ENCODE data around the gene NEO1. TPM values are rescaled to one million over a fixed set of nuclear protein-coding genes. Genes with fewer than 3 reads are reported as not detected.

NEO1 gene
- total RNA-seq, 4 donors from 2014 or later = 15.5 to 73.4 (median 24.0) TPM

DNA sequence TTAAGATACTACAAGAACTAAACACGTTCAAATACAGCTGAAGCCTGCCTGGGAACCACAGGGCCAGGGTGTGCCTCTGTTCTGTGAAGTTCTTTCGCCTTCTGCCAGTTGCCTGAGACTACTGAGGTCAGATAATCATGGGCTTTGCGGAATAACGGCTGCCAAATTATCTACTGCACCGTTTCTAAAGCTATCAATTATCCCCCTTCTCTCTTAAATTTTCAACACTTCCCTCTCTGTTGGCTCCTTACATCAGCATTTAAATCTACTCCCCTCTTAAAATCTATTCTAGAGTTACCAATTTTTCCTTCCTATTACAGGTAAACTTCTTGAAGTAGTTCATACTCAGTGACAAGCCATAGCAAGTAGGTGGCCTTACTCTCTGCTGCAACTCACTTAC, 6.2 kb upstream of the NEO1 start:
- TF ChIP-seq, protein P1, sequence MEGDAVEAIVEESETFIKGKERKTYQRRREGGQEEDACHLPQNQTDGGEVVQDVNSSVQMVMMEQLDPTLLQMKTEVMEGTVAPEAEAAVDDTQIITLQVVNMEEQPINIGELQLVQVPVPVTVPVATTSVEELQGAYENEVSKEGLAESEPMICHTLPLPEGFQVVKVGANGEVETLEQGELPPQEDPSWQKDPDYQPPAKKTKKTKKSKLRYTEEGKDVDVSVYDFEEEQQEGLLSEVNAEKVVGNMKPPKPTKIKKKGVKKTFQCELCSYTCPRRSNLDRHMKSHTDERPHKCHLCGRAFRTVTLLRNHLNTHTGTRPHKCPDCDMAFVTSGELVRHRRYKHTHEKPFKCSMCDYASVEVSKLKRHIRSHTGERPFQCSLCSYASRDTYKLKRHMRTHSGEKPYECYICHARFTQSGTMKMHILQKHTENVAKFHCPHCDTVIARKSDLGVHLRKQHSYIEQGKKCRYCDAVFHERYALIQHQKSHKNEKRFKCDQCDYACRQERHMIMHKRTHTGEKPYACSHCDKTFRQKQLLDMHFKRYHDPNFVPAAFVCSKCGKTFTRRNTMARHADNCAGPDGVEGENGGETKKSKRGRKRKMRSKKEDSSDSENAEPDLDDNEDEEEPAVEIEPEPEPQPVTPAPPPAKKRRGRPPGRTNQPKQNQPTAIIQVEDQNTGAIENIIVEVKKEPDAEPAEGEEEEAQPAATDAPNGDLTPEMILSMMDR (IDR thresholded peaks at IDR 0.05) = no peak
- no peak for ATAC-seq (ENCODE audit: low FRiP score)
- DNase-seq (ENCODE audit: low spot score) = no peak

DNA sequence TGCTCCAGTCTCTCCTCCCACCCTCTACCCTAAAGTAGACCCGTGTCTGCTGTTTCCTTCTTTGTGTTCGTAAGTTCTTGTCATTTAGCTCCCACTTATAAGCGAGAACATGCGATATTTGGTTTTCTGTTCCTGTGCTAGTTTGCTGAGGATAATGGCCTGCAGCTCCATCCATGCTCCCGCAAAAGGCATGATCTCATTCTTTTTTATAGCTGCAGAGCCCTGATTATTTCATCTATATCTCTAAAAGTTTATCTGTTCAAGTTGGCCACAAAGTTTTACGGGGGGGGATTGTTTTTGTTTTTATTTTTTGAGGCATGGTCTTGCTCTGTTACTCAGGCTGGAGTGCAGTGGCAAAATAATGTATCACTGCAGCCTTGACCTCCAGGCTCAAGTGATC, 4.4 kb upstream of the NEO1 start:
- DNase-seq (ENCODE audit: low spot score) (no peak), ATAC-seq (ENCODE audit: low FRiP score) (no peak)
- TF ChIP-seq, protein P1 (IDR thresholded peaks at IDR 0.05) = no peak

DNA sequence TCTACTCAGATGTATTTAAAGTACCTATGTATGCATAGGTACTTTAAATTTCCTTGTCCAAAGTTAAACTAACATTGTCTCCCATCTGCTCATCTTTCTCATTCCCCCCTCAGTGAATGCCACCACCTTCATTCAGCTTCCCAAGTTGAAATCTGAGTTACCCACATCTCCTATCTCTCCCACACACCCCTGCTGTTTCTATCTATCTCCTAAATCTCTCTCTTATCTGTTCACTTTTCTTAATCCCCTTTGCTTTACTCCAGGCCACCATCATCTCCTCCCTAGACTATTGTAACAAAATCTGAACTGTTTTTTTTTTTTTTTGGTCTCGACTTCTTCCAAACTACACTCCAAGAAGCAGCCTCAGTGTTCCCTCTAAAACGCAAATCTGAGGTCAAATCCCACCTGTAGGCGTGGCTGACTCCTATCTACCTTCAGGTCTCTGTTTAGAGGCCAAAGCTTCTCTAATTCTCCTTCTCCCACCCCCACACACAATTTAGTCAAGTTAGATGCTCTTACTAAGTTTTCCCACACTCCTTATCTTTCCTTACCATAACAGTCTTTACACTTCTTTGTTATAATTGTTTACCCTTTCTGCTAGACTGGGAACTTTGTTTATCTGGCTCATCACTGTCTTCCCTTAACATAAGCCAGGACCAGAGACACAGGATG, 3.5 kb upstream of the NEO1 start:
- TF ChIP-seq, protein P1 (IDR thresholded peaks at IDR 0.05) = no peak
- ATAC-seq (ENCODE audit: low FRiP score) = no peak
- no peak for DNase-seq (ENCODE audit: low spot score)

DNA sequence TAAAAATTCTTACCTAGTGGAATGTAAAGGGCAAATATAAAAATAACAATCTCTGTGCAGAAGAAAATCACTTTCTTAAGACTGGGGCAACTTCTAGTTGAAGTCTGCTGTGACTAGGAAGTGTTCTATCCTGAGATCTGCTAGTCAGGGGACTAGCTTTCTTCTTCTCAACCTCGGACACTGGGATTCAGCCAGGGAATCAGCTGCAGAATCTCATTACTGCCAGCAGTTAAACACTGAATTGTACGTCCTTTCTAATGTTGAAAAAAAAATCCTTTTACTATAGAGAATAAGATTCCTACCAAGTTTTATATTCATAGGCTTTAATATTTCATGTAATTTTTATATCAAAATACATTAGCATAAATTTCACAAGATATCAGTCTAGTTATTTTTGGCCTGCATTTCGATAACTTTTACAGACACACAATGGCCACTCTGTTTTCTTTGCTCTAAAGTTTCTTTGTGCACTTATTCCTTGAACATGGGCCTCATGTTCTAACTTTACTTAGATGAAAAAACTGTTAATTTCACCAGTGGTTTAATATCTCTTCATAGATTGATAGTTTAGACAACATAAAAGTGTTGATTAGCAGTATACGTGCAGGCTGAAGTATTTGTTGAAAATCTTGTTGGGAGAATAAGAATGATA, 2.6 kb upstream of the NEO1 start:
- TF ChIP-seq, protein P1 (IDR thresholded peaks at IDR 0.05) = no peak
- DNase-seq (ENCODE audit: low spot score) = no peak
- ATAC-seq (ENCODE audit: low FRiP score) = no peak

DNA sequence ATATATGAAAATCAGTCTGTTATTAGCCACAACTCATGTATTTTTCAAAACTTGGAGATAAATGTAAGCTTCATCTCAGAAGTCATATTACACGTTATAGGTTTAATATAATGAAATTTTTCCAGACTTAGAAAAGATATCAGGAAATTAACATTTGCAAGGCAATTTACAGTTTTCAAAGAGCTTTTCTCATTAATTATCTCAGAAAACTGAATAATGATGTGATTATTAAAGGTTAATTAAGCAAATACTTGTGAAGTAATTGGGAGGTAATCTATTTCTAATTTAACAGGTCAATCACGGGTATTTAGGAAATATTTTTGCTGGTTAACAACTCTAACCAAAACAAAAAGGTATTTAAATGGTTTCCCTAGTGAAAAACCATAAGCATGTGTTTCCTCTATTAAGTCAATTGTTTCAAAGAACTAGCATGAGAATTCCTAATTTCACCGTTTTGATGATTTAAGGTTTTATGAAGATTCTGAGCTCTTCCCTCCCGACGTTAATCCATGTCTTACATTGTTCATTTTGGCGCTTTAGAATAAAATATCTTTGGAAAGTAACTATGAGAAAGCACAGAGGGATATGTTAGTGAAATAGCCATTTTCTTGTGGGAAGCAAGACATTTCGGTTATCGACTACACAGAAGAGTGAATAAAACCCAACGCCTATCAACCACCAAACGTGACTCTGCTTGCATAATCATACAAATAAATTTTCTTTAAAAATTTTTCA, 1.5 kb upstream of the NEO1 start:
- TF ChIP-seq, protein P1 (IDR thresholded peaks at IDR 0.05) = no peak
- DNase-seq (ENCODE audit: low spot score) (no peak), ATAC-seq (ENCODE audit: low FRiP score) (no peak)

DNA sequence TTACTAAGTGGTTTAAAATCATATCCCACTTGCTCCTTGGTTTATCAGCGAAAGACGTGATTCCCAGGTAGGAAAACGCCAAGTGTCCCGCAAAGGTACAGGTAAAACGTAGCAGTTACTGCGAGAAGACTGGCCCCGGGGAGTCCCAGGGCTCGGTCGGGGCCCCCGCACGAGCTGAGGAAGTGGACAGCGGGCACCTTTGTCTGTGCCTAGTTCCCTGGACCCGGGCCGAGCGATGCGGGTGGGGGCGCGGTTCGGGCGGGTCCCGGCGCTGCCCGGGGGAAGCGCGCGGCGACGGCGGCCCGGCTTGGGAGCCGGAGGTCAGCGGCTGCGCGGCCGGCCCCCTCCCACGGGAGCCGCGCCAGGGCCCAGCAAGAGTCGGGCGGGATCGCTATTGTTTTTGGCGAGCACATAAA, 864 bp upstream of the NEO1 start:
- DNase-seq (ENCODE audit: low spot score) = no peak
- ATAC-seq (ENCODE audit: low FRiP score) = peak; percentile 55

More for the DNA sequence above, 864 bp upstream of the NEO1 start:
- TF ChIP-seq, protein P1 (IDR thresholded peaks at IDR 0.05) = no peak
